ENCODE data around the gene RPS3.
"Not testable (repeated sequence)": the region's sequence is repeated elsewhere in the genome, so short reads cannot be mapped to it uniquely, and the experiment has no call there.

RPS3 gene

DNA sequence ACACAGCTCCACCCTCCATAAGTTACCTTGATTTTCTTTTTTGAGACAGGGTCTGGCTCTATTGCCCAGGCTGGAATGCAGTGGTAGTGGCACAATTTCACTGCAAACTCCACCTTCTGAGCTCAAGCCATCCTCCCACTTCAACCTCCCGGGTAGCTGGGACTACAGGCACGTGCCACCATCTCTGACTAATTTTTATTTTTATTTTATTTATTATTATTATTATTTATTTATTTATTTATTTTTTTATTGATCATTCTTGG, 9.6 kb downstream of the RPS3 start:
- no peaks in the 10 kb centered on the region for H3K9me3 ChIP-seq (ENCODE audit: control extremely low read depth in 1 of 5, control insufficient read depth in 4 of 5, insufficient read depth in 2 of 5, low read depth in 1 of 5, low read length in 4 of 5)
- ChIA-PET POLR2A (interaction anchor here (1.2 kb wide), 1 partner anchor 9 kb away, joined by 3 read pairs; no protein-coding TSS in a partner anchor), CTCF (interaction anchor here (1.1 to 5.2 kb wide), 10 partner anchors 8 to 140 kb away, joined by 3 to 32 read pairs (median 8); no protein-coding TSS in a partner anchor)
- H3K36me3 ChIP-seq (ENCODE audit: control insufficient read depth in 4 of 4, insufficient read depth in 4 of 4, low read length in 3 of 4), result peaks cover 24 to 65% (median 50%) of the 10 kb centered on the region in 4 experiments
- no CpG with 5 or more reads among the region's 2 CpGs for WGBS (ENCODE audit: insufficient coverage)
- no peaks in the 10 kb centered on the region for H3K27me3 ChIP-seq (replicated peaks in 2 of 5; ENCODE audit: control insufficient read depth in 4 of 5, insufficient read depth in 5 of 5, low read length in 4 of 5)
- DNase-seq, result no peak
- H3K4me1 ChIP-seq (ENCODE audit: control extremely low read depth in 1 of 4, control insufficient read depth in 4 of 4, insufficient read depth in 4 of 4, low read length in 3 of 4), result peaks cover 0 to 16% (median 3%) of the 10 kb centered on the region in 4 experiments
- H3K4me3 ChIP-seq (ENCODE audit: control insufficient read depth in 1 of 7, extremely low read depth in 1 of 7, insufficient read depth in 4 of 7, low read depth in 2 of 7, low read length in 6 of 7), result no peak overlapping the region
- H3K27ac ChIP-seq (ENCODE audit: insufficient read depth in 1 of 2, low read depth in 1 of 2, low read length in 2 of 2, poor library complexity in 1 of 2, severe bottlenecking in 2 of 2), result no peak overlapping the region

DNA sequence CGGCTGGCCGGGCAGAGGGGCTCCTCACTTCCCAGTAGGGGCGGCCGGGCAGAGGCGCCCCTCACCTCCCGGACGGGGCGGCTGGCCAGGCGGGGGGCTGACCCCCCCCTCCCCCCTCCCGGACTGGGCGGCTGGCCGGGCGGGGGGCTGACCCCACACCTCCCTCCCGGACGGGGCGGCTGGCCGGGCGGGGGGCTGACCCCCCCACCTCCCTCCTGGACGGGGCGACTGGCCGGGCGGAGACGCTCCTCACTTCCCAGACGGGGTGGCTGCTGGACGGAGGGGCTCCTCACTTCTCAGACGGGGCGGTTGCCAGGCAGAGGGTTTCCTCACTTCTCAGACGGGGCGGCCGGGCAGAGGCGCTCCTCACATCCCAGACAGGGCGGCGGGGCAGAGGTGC, 10.7 kb downstream of the RPS3 start:
- Histone ChIP-seq H3K36me3 (ENCODE audit: control insufficient read depth in 4 of 4, insufficient read depth in 4 of 4, low read length in 3 of 4) (peaks cover 17 to 62% (median 46%) of the 10 kb centered on the region in 4 experiments), H3K4me1 (ENCODE audit: control extremely low read depth in 1 of 4, control insufficient read depth in 4 of 4, insufficient read depth in 4 of 4, low read length in 3 of 4) (peaks cover 0 to 13% (median 1%) of the 10 kb centered on the region in 4 experiments)
- H3K27me3 ChIP-seq (replicated peaks in 2 of 5; ENCODE audit: control insufficient read depth in 4 of 5, insufficient read depth in 5 of 5, low read length in 4 of 5); DNase-seq; POLR2A ChIA-PET; H3K4me3 ChIP-seq (ENCODE audit: control insufficient read depth in 1 of 7, extremely low read depth in 1 of 7, insufficient read depth in 4 of 7, low read depth in 2 of 7, low read length in 6 of 7); CTCF ChIA-PET; H3K9me3 ChIP-seq (ENCODE audit: control extremely low read depth in 1 of 5, control insufficient read depth in 4 of 5, insufficient read depth in 2 of 5, low read depth in 1 of 5, low read length in 4 of 5); H3K27ac ChIP-seq (ENCODE audit: insufficient read depth in 1 of 2, low read depth in 1 of 2, low read length in 2 of 2, poor library complexity in 1 of 2, severe bottlenecking in 2 of 2): not testable (repeated sequence)
- WGBS (ENCODE audit: insufficient coverage), result no CpG with 5 or more reads among the region's 33 CpGs

DNA sequence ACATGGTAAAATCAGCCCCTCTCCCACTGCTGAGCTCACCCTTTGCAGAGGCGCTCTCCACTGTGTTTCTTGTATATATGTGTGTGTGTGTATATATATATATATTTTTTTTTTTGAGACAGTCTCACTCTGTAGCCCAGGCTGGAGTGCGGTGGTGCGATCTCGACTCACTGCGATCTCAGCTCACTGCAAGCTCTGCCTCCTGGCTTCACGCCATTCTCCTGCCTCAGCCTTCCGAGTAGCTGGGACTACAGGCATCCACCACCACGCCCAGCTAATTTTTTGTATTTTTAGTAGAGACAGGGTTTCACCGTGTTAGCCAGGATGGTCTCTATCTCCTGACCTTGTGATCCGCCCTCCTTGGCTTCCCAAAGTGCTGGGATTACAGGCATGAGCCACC, 13.8 kb downstream of the RPS3 start:
- H3K27me3 ChIP-seq (replicated peaks in 2 of 5; ENCODE audit: control insufficient read depth in 4 of 5, insufficient read depth in 5 of 5, low read length in 4 of 5); H3K4me1 ChIP-seq (ENCODE audit: control extremely low read depth in 1 of 4, control insufficient read depth in 4 of 4, insufficient read depth in 4 of 4, low read length in 3 of 4); H3K27ac ChIP-seq (ENCODE audit: insufficient read depth in 1 of 2, low read depth in 1 of 2, low read length in 2 of 2, poor library complexity in 1 of 2, severe bottlenecking in 2 of 2); DNase-seq; POLR2A ChIA-PET; H3K9me3 ChIP-seq (ENCODE audit: control extremely low read depth in 1 of 5, control insufficient read depth in 4 of 5, insufficient read depth in 2 of 5, low read depth in 1 of 5, low read length in 4 of 5); H3K4me3 ChIP-seq (ENCODE audit: control insufficient read depth in 1 of 7, extremely low read depth in 1 of 7, insufficient read depth in 4 of 7, low read depth in 2 of 7, low read length in 6 of 7): not testable (repeated sequence)
- peaks cover 13 to 51% (median 35%) of the 10 kb centered on the region in 4 experiments for H3K36me3 ChIP-seq (ENCODE audit: control insufficient read depth in 4 of 4, insufficient read depth in 4 of 4, low read length in 3 of 4)
- WGBS (ENCODE audit: insufficient coverage), result 94% methylated on average over 6 of the region's 10 CpGs
- CTCF ChIA-PET, result interaction anchor here (0.5 to 1.5 kb wide), 4 partner anchors 12 to 118 kb away, joined by 3 to 7 read pairs (median 4); no protein-coding TSS in a partner anchor

DNA sequence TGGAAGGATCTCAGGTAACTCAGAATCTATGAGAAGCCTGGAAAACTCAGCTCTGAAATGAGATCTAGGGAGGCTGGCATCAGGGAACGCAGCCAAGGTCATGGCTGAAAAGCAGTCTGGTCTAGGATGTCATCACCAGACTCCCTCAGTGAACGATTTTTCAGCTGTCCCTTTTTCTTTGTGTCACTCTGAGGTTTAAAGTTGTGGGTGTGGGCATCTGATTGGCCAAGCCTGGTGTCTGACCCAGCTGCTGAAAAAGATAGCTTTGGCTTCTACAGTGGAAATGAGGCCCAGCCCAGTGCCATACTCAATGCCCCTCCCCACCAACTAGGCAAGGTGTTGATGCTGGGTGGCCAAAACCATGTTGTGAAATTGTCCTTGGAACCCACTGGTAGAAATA, 14.5 kb downstream of the RPS3 start:
- Histone ChIP-seq H3K9me3 (ENCODE audit: control extremely low read depth in 1 of 5, control insufficient read depth in 4 of 5, insufficient read depth in 2 of 5, low read depth in 1 of 5, low read length in 4 of 5) (no peaks in the 10 kb centered on the region), H3K4me3 (ENCODE audit: control insufficient read depth in 1 of 7, extremely low read depth in 1 of 7, insufficient read depth in 4 of 7, low read depth in 2 of 7, low read length in 6 of 7) (no peak overlapping the region), H3K36me3 (ENCODE audit: control insufficient read depth in 4 of 4, insufficient read depth in 4 of 4, low read length in 3 of 4) (peaks cover 13 to 44% (median 33%) of the 10 kb centered on the region in 4 experiments), H3K4me1 (ENCODE audit: control extremely low read depth in 1 of 4, control insufficient read depth in 4 of 4, insufficient read depth in 4 of 4, low read length in 3 of 4) (peaks cover 0 to 5% (median 0%) of the 10 kb centered on the region in 4 experiments), H3K27me3 (replicated peaks in 2 of 5; ENCODE audit: control insufficient read depth in 4 of 5, insufficient read depth in 5 of 5, low read length in 4 of 5) (no peaks in the 10 kb centered on the region), H3K27ac (ENCODE audit: insufficient read depth in 1 of 2, low read depth in 1 of 2, low read length in 2 of 2, poor library complexity in 1 of 2, severe bottlenecking in 2 of 2) (no peak overlapping the region)
- no peak for DNase-seq
- WGBS (ENCODE audit: insufficient coverage), result 100% methylated on average over 2 of the region's 2 CpGs
- ChIA-PET CTCF (interaction anchor here (1.2 to 1.5 kb wide), 3 partner anchors 12 to 118 kb away, joined by 4 to 7 read pairs (median 4); no protein-coding TSS in a partner anchor), POLR2A (no interaction called here)

DNA sequence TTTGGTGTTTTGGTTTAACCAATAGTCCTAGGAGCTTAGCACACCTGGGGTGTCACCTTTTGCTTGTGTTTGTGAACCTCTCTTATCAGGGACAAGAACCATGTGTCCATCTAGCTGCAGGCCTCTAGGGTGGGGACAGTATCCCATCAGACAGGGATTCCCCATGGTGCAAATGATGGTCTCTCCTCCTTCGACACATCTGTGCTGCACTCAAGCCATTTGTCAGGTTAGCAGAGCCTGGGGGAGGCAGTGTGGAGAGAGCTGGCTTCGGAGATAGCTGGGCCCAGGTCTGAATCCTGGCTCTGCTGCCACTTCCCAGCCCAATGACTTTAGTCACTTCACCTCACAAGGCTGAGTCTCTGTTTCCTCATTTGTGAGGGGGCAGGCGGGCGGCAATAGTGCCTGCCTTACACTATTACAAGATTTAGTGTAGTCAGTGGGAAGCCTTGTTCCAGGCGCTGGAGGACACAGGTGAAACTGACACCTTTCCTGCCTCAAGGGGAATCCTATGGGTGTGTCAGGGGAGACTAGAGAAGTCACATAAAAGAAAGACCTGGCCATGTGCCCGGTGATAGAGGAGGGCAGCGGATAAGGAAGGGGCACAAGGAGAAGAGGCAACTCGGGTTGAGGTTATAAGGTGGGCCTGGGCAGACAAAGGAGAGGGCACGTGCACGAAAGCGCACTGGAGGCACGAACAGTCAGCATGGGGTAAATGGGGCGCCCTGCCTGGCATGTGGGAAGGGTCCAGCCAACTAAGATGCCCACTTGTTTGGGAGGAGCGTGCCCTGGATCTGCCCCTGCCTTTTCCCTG, 21.1 kb downstream of the RPS3 start:
- Histone ChIP-seq H3K27ac (ENCODE audit: insufficient read depth in 1 of 2, low read depth in 1 of 2, low read length in 2 of 2, poor library complexity in 1 of 2, severe bottlenecking in 2 of 2) (no peak overlapping the region), H3K27me3 (replicated peaks in 2 of 5; ENCODE audit: control insufficient read depth in 4 of 5, insufficient read depth in 5 of 5, low read length in 4 of 5) (no peaks in the 10 kb centered on the region), H3K4me1 (ENCODE audit: control extremely low read depth in 1 of 4, control insufficient read depth in 4 of 4, insufficient read depth in 4 of 4, low read length in 3 of 4) (peaks cover 0 to 5% (median 0%) of the 10 kb centered on the region in 4 experiments), H3K4me3 (ENCODE audit: control insufficient read depth in 1 of 7, extremely low read depth in 1 of 7, insufficient read depth in 4 of 7, low read depth in 2 of 7, low read length in 6 of 7) (no peak overlapping the region), H3K9me3 (ENCODE audit: control extremely low read depth in 1 of 5, control insufficient read depth in 4 of 5, insufficient read depth in 2 of 5, low read depth in 1 of 5, low read length in 4 of 5) (no peaks in the 10 kb centered on the region), H3K36me3 (ENCODE audit: control insufficient read depth in 4 of 4, insufficient read depth in 4 of 4, low read length in 3 of 4) (peaks cover 3 to 36% (median 26%) of the 10 kb centered on the region in 4 experiments)
- ChIA-PET CTCF (interaction anchor here (2.7 to 3.0 kb wide), 2 partner anchors 8 to 13 kb away, joined by 8 to 13 read pairs; no protein-coding TSS in a partner anchor), POLR2A (no interaction called here)
- no peak for DNase-seq
- WGBS (ENCODE audit: insufficient coverage), result 98% methylated on average over 14 of the region's 14 CpGs

DNA sequence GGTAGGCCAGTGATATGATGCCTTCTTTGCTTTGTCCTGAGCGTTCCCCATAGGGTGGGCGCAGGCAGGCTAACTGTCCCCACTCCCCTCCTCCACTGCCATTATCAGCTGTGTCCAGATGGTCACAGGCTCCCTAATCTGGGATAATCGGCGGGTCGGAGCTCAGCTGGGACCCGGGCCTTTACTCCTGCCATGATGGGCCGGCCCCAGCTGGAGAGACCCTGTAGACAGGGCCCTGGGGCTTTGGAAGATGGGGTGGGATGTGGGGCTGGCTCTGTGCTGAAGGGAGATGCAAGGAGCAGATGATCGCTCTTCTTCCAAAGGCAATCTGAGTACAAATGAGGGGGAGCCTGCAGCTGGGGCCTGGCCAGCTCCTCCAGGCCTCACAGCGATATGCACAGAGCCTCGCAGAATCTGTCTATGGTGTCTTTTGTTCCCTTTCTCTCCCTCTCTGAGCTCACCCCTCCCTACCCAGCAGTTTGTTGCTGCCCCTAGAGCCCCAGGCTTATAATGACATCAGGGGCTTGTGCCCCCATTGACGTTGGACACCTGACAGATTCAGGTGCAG, 21.8 kb downstream of the RPS3 start:
- DNase-seq, result no peak
- WGBS (ENCODE audit: insufficient coverage), result 100% methylated on average over 4 of the region's 11 CpGs
- no peak overlapping the region for H3K4me3 ChIP-seq (ENCODE audit: control insufficient read depth in 1 of 7, extremely low read depth in 1 of 7, insufficient read depth in 4 of 7, low read depth in 2 of 7, low read length in 6 of 7)
- peaks cover 0 to 5% (median 0%) of the 10 kb centered on the region in 4 experiments for H3K4me1 ChIP-seq (ENCODE audit: control extremely low read depth in 1 of 4, control insufficient read depth in 4 of 4, insufficient read depth in 4 of 4, low read length in 3 of 4)
- POLR2A ChIA-PET, result no interaction called here
- no peaks in the 10 kb centered on the region for H3K27me3 ChIP-seq (replicated peaks in 2 of 5; ENCODE audit: control insufficient read depth in 4 of 5, insufficient read depth in 5 of 5, low read length in 4 of 5)
- CTCF ChIA-PET, result interaction anchor here (2.7 to 3.0 kb wide), 2 partner anchors 8 to 13 kb away, joined by 8 to 13 read pairs; no protein-coding TSS in a partner anchor
- no peaks in the 10 kb centered on the region for H3K9me3 ChIP-seq (ENCODE audit: control extremely low read depth in 1 of 5, control insufficient read depth in 4 of 5, insufficient read depth in 2 of 5, low read depth in 1 of 5, low read length in 4 of 5)
- H3K36me3 ChIP-seq (ENCODE audit: control insufficient read depth in 4 of 4, insufficient read depth in 4 of 4, low read length in 3 of 4), result peaks cover under 1 to 32% (median 23%) of the 10 kb centered on the region in 4 experiments
- no peak overlapping the region for H3K27ac ChIP-seq (ENCODE audit: insufficient read depth in 1 of 2, low read depth in 1 of 2, low read length in 2 of 2, poor library complexity in 1 of 2, severe bottlenecking in 2 of 2)

DNA sequence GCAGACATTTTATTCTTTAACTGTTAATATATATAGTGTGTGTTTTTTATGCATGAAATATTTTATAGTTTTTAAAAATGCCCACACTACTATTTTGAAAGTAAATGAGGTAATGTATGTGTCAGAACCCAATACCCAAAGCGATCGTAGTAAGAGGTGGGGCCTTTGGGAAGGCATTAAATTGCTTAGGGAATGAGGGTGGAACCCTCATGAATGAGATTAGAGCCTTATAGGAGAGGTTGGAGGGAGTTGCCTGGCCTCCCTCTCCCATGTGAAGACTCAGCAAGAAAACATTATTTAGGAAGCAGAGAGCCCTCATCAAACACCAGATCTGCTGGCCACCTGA, 22.6 kb downstream of the RPS3 start:
- DNase-seq, result no peak
- H3K4me1 ChIP-seq (ENCODE audit: control extremely low read depth in 1 of 4, control insufficient read depth in 4 of 4, insufficient read depth in 4 of 4, low read length in 3 of 4), result peaks cover 0 to 5% (median 0%) of the 10 kb centered on the region in 4 experiments
- CTCF ChIA-PET, result no interaction called here
- POLR2A ChIA-PET, result no interaction called here
- peaks cover 0 to 3% (median 0%) of the 10 kb centered on the region in 5 experiments for H3K27me3 ChIP-seq (replicated peaks in 2 of 5; ENCODE audit: control insufficient read depth in 4 of 5, insufficient read depth in 5 of 5, low read length in 4 of 5)
- H3K27ac ChIP-seq (ENCODE audit: insufficient read depth in 1 of 2, low read depth in 1 of 2, low read length in 2 of 2, poor library complexity in 1 of 2, severe bottlenecking in 2 of 2), result no peak overlapping the region
- no peaks in the 10 kb centered on the region for H3K9me3 ChIP-seq (ENCODE audit: control extremely low read depth in 1 of 5, control insufficient read depth in 4 of 5, insufficient read depth in 2 of 5, low read depth in 1 of 5, low read length in 4 of 5)
- WGBS (ENCODE audit: insufficient coverage), result 100% methylated on average over 2 of the region's 2 CpGs
- H3K36me3 ChIP-seq (ENCODE audit: control insufficient read depth in 4 of 4, insufficient read depth in 4 of 4, low read length in 3 of 4), result peaks cover 0 to 31% (median 19%) of the 10 kb centered on the region in 4 experiments
- no peak overlapping the region for H3K4me3 ChIP-seq (ENCODE audit: control insufficient read depth in 1 of 7, extremely low read depth in 1 of 7, insufficient read depth in 4 of 7, low read depth in 2 of 7, low read length in 6 of 7)

Measured in common myeloid progenitor, CD34-positive (primary cell).